HCT116 (cell line): ENCODE measurements around the gene FRMD4B. TPM values are rescaled to one million over a fixed set of nuclear protein-coding genes. Genes with fewer than 3 reads are reported as not detected.

Experiments
- ATAC-seq: fragments of 200-7000 bp; cut with Tn5 transposase; 2 replicates; pipeline ENCODE4 v1.9.1; 2020; ENCODE audit warnings: mild to moderate bottlenecking, moderate library complexity
- BruUV-seq: library from RNA; stranded (reverse); fragments of 400-500 nt; replicated peaks from 2 replicates; lab custom pipeline; 2021; lab: Mats Ljungman, UMichigan
- CTCF ChIA-PET: fragments of 300-600 bp; sonication (Branson Sonifier 250); formaldehyde crosslinking; loops from one replicate; lab custom pipeline; 2021; ENCODE audit warnings: antibody characterized with exemption; lab: Charles Lee
- POLR2A ChIA-PET: fragments of 300-600, 350-600 bp; sonication (Branson Sonifier 250); formaldehyde crosslinking; loops from one replicate; lab custom pipeline; 2021; ENCODE audit warnings: antibody characterized with exemption; lab: Charles Lee
- RAD21 ChIA-PET, 2 experiments: fragments of 300-600 bp; sonication (Branson Sonifier 250); formaldehyde crosslinking; loops; one replicate each; lab custom pipeline; 2023; ENCODE audit warnings: low total read pairs in 2 of 2; ENCODE audit not compliant: uncharacterized antibody in 2 of 2, unreplicated experiment in 2 of 2, low non-redundant PET in 1 of 2; lab: Charles Lee
- DNase-seq: peaks from one replicate; pipeline ENCODE4 v3.0.0-alpha.2; 2010; ENCODE audit warnings: low read depth, low spot score
- H2AFZ ChIP-seq: fragments of 200-600 bp; shearing (Covaris generic), sonication (generic); 2 replicates; pipeline ENCODE4 v1.6.1; 2017; ENCODE audit warnings: low read depth, mixed run types, mixed read lengths, antibody characterized with exemption, low read length; ENCODE audit not compliant: poor library complexity, severe bottlenecking
- H3K27ac ChIP-seq: 2 replicates; pipeline ENCODE4 v1.5.1; 2012; ENCODE audit warnings: low read depth, low read length
- H3K27me3 ChIP-seq: fragments of 200-600 bp; sonication (generic); 2 replicates; pipeline ENCODE4 v1.6.1; 2016; ENCODE audit warnings: mixed run types, low read length, mixed read lengths; ENCODE audit not compliant: insufficient read depth
- H3K36me3 ChIP-seq, 2 experiments: fragments of 200-500 bp in 1 of 2; fragments of 200-600 bp in 1 of 2; sonication (Bioruptor generic) in 1 of 2; sonication (generic) in 1 of 2; 2 replicates each; pipeline versions ENCODE4 v1.5.1 to v1.6.1; 2014 to 2016; ENCODE audit warnings: low read length in 2 of 2, inconsistent platforms in 1 of 2, mixed read lengths in 1 of 2, mixed run types in 1 of 2; ENCODE audit not compliant: insufficient read depth in 2 of 2, control insufficient read depth in 1 of 2
- H3K4me1 ChIP-seq, 2 experiments: fragments of 200-600 bp in 1 of 2; sonication (generic) in 1 of 2; 2 replicates each; pipeline versions ENCODE4 v1.5.1 to v1.6.1; 2012 to 2017; ENCODE audit warnings: low read length in 2 of 2, inconsistent platforms in 1 of 2, mild to moderate bottlenecking in 1 of 2, mixed read lengths in 1 of 2, mixed run types in 1 of 2, moderate library complexity in 1 of 2; ENCODE audit not compliant: insufficient read depth in 2 of 2, control insufficient read depth in 1 of 2
- H3K4me2 ChIP-seq: fragments of 200-600 bp; sonication (generic); 2 replicates; pipeline ENCODE4 v1.6.1; 2017; ENCODE audit warnings: mixed run types, low read length, mixed read lengths
- H3K4me3 ChIP-seq, 2 experiments: fragments of 200-600 bp in 1 of 2; sonication (generic) in 1 of 2; replicated peaks in 1 of 2; 2 replicates each; pipeline ENCODE4 v1.5.1; 2011 to 2016; ENCODE audit warnings: low read length in 2 of 2, control low read depth in 1 of 2, low read depth in 1 of 2, mild to moderate bottlenecking in 1 of 2, mixed read lengths in 1 of 2, mixed run types in 1 of 2
- H3K79me2 ChIP-seq: fragments of 200-600 bp; sonication (generic); 2 replicates; pipeline ENCODE4 v1.6.1; 2017; ENCODE audit warnings: mild to moderate bottlenecking, mixed run types, low read length, moderate library complexity, mixed read lengths; ENCODE audit not compliant: insufficient read depth
- H3K9ac ChIP-seq: fragments of 200-600 bp; sonication (generic); 2 replicates; pipeline ENCODE4 v1.6.1; 2016; ENCODE audit warnings: low read length, mixed read lengths
- H3K9me2 ChIP-seq: fragments of 200-600 bp; sonication (generic), shearing (Covaris generic); 2 replicates; pipeline ENCODE4 v1.6.1; 2017; ENCODE audit warnings: mixed run types, mild to moderate bottlenecking, moderate library complexity; ENCODE audit not compliant: insufficient read depth
- H3K9me3 ChIP-seq, 2 experiments: fragments of 200-500 bp in 1 of 2; fragments of 200-600 bp in 1 of 2; sonication (Bioruptor generic) in 1 of 2; sonication (generic) in 1 of 2; 2 replicates each; pipeline ENCODE4 v1.6.1; 2014 to 2017; ENCODE audit warnings: low read length in 2 of 2, mixed read lengths in 2 of 2, inconsistent platforms in 1 of 2, low read depth in 1 of 2, mild to moderate bottlenecking in 1 of 2, mixed run types in 1 of 2, moderate library complexity in 1 of 2; ENCODE audit not compliant: control insufficient read depth in 1 of 2, insufficient read depth in 1 of 2
- H4K20me1 ChIP-seq: fragments of 200-600 bp; sonication (generic), shearing (Covaris generic); 2 replicates; pipeline ENCODE4 v1.6.1; 2017; ENCODE audit warnings: mixed run types, mild to moderate bottlenecking, moderate library complexity; ENCODE audit not compliant: insufficient read depth
- CBX3 ChIP-seq: IDR thresholded peaks from 2 replicates; pipeline ENCODE4 v1.6.1; 2012; ENCODE audit warnings: low read depth
- EZH2phosphoT487 ChIP-seq: fragments of 200-600 bp; IDR thresholded peaks from 2 replicates; pipeline ENCODE4 v1.6.1; 2018; ENCODE audit warnings: antibody characterized with exemption, borderline replicate concordance
- JUND ChIP-seq: IDR thresholded peaks from 2 replicates; pipeline ENCODE4 v1.6.1; 2012
- POLR2A ChIP-seq: IDR thresholded peaks from 2 replicates; pipeline ENCODE4 v1.7.0; 2011; ENCODE audit warnings: borderline replicate concordance; ENCODE audit not compliant: insufficient read depth, insufficient read length; ENCODE audit errors: extremely low read depth
- RAD21 ChIP-seq: IDR thresholded peaks from 2 replicates; pipeline ENCODE4 v1.6.1; 2012; ENCODE audit warnings: low read depth, mild to moderate bottlenecking
- intact Hi-C: fragments of 100-400 bp; cut with micrococcal nuclease; formaldehyde crosslinking; loops from 2 replicates; pipeline ENCODE4 v1.10.0; 2022
- total RNA-seq: library from RNA; stranded (reverse); gene quantifications from one replicate; pipeline ENCODE4 v1.2.1, GENCODE V29; 2021; ENCODE audit not compliant: unreplicated experiment

Gene FRMD4B
- total RNA-seq, 1 experiment from 2014 or later = 2.0 TPM

DNA sequence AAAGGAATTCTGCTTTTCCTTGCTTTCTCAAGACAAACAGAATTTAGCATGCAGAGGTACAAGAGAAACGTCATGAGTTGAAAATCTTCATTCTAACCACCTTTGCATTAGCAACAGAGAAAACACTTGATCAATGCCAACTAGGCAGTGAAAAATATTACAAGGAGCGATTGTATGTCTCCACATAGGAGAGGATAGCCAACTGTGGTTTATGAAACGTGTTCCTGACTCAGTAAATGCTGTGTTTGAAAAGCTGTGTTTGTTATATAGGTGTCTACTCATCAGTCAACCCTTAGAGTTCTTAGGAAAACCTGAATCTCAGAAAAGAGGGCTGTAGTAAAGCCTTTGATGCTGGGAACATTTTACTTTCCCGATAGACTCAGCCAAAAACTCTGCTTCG is 102.4 kb downstream of the FRMD4B start:
- POLR2A ChIA-PET = no interaction called here
- intact Hi-C loops = no loop called here
- BruUV-seq = no TSS peak

DNA sequence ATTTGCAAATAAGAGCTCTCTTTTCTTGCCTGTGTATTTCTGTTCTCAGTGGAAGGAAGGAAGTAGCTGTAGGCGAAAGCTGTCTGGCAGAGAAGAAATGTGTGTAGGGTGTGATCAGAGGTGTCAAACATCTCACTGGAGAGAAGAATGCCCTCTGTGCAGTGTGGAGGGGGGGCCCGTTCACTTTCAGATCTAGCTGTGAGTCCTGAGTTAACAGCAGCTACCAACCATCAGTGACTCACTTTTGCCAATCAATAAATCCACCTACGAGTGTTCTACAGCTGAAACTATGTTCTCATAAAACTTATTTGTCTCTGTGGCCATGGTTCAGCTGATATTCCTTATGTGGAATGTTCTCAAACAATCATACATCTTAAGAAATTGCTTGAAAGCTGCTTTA is 103.7 kb downstream of the FRMD4B start:
- no peaks in the 10 kb centered on the region for H3K27me3 ChIP-seq
- no peak overlapping the region for H2AFZ ChIP-seq
- no peak for ATAC-seq
- no peak overlapping the region for H3K27ac ChIP-seq
- no TSS peak for BruUV-seq
- H3K4me2 ChIP-seq = no peak overlapping the region
- CTCF ChIA-PET = interaction anchor here (1.3 kb wide), 1 partner anchor 24 kb away, joined by 3 read pairs; no protein-coding TSS in a partner anchor
- POLR2A ChIA-PET = no interaction called here
- no peak for DNase-seq
- RAD21 ChIA-PET = no interaction called here
- H3K4me3 ChIP-seq = no peak overlapping the region
- peaks cover 0 to 6% of the 10 kb centered on the region in 2 experiments; a peak in 1 of 4 replicates for H3K4me1 ChIP-seq
- no peaks in the 10 kb centered on the region for H4K20me1 ChIP-seq
- intact Hi-C loops = no loop called here
- TF ChIP-seq JUND (0 out of 2 replicates have a peak, but pooled peaks have one; percentile 22), EZH2phosphoT487 (no peak), RAD21 (no peak)
- H3K9me2 ChIP-seq = no peaks in the 10 kb centered on the region
- H3K9ac ChIP-seq = no peak overlapping the region
- H3K36me3 ChIP-seq = no peaks in the 10 kb centered on the region
- no peaks in the 10 kb centered on the region for H3K79me2 ChIP-seq
- H3K9me3 ChIP-seq = no peaks in the 10 kb centered on the region

More for the DNA sequence above, 102.4 kb downstream of the FRMD4B start:
- H3K27me3 ChIP-seq = no peaks in the 10 kb centered on the region
- no peaks in the 10 kb centered on the region for H4K20me1 ChIP-seq
- H3K36me3 ChIP-seq = no peaks in the 10 kb centered on the region
- ChIA-PET RAD21 (no interaction called here), CTCF (interaction anchor here (0.7 to 1.3 kb wide), 2 partner anchors 23 to 275 kb away, joined by 3 read pairs; no protein-coding TSS in a partner anchor)
- H3K27ac ChIP-seq = no peak overlapping the region
- TF ChIP-seq POLR2A (no peak), CBX3 (no peak)
- H3K4me2 ChIP-seq = no peak overlapping the region
- H3K4me3 ChIP-seq = no peak overlapping the region
- H3K79me2 ChIP-seq = no peaks in the 10 kb centered on the region
- no peaks in the 10 kb centered on the region for H3K9me2 ChIP-seq
- H2AFZ ChIP-seq = no peak overlapping the region
- ATAC-seq (no peak), DNase-seq (no peak)
- H3K9ac ChIP-seq = no peak overlapping the region
- peaks cover 0 to 6% of the 10 kb centered on the region in 2 experiments; a peak in 1 of 4 replicates for H3K4me1 ChIP-seq
- no peaks in the 10 kb centered on the region for H3K9me3 ChIP-seq
